ENCODE data around the gene PROSER2. TPM values are rescaled to one million over a fixed set of nuclear protein-coding genes. Genes with fewer than 3 reads are reported as not detected.

Gene PROSER2
- total and polyA plus RNA-seq, 9 of the 15 experiments (the other 6 are each of a cell fraction or from before 2014, with no cell fraction given): 0.62 to 14.8 (median 2.9) TPM

- TF ChIP-seq ZBTB11 (CRISPR knock-in tag; IDR thresholded peaks at IDR 0.05) (peak in 1 of 3 experiments; percentile 27; a peak in 1 of 6 replicates), MYC (IDR thresholded peaks at IDR 0.05; ENCODE audit: low read depth, low read length) (peak; percentile 11; the same call in 1 of the 2 replicates), MYC (CRISPR knock-in tag; IDR thresholded peaks at IDR 0.05; ENCODE audit: borderline replicate concordance, low read depth) (no peak), POLR2A (conservative IDR thresholded peaks at IDR 0.05) (peak; percentile 51)
These were observed 78.8 kb downstream of the PROSER2 start (continued) for GRCh38 chr10:11901833-11902475.

GRCh38 chr10:11902646-11903045, 79.5 kb downstream of the PROSER2 start:
- no peak for DNase-seq (ENCODE audit: extremely low read depth in 1 of 4, low spot score in 3 of 4)
- WGBS (ENCODE audit: insufficient coverage, low coverage, missing lambda C conversion rate): 73% methylated on average over 7 of the region's 7 CpGs
- CTCF ChIA-PET (ENCODE audit: low intra/inter-chr PET ratio): no interaction called here
- H3K4me2 ChIP-seq (ENCODE audit: insufficient read depth, low read length): no peak overlapping the region
- H3K27me3 ChIP-seq (ENCODE audit: control insufficient read depth in 2 of 2, insufficient read depth in 2 of 2, low read length in 2 of 2): no peaks in the 10 kb centered on the region
- no peak for ATAC-seq
- peak overlapping the region; percentile 80 for H2AFZ ChIP-seq (ENCODE audit: low read depth, low read length)
- intact Hi-C loops (cut with micrococcal nuclease): no loop called here
- no peaks in the 10 kb centered on the region for H3K9me3 ChIP-seq (replicated peaks; ENCODE audit: control insufficient read depth, insufficient read depth, low read depth, low read length)
- peaks cover 17% of the 10 kb centered on the region for H3K79me2 ChIP-seq (ENCODE audit: control insufficient read depth, insufficient read depth, low read length)
- no peaks in the 10 kb centered on the region for H4K20me1 ChIP-seq (replicated peaks; ENCODE audit: control insufficient read depth, insufficient read depth, low read length)
- H3K36me3 ChIP-seq (ENCODE audit: control insufficient read depth, insufficient read depth, low read length): no peaks in the 10 kb centered on the region
- H3K9ac ChIP-seq (ENCODE audit: insufficient read depth in 1 of 2, low read depth in 2 of 2, low read length in 2 of 2): peak overlapping the region in 1 of 2 experiments; percentile 81; a peak in 2 of 4 replicates
- H3K27ac ChIP-seq (ENCODE audit: extremely low read depth, low read depth, low read length): no peak overlapping the region
- H3K9me1 ChIP-seq (ENCODE audit: control insufficient read depth, insufficient read depth, low read length): no peaks in the 10 kb centered on the region
- in situ Hi-C loops (cut with MboI): no loop called here
- FAIRE-seq: no peak
- BruUV-seq (replicated peaks): no TSS peak
- POLR2A ChIA-PET: interaction anchor here (1.6 kb wide), 1 partner anchor 11 kb away, joined by 7 read pairs; no protein-coding TSS in a partner anchor
- H3K4me1 ChIP-seq (replicated peaks in 1 of 2; ENCODE audit: control insufficient read depth in 2 of 2, insufficient read depth in 2 of 2, low read length in 2 of 2): peaks cover 33 to 42% of the 10 kb centered on the region in 2 experiments
- no peak overlapping the region for H3K4me3 ChIP-seq
